Measurements from ENCODE around the gene PNPLA2. TPM values are rescaled to one million over a fixed set of nuclear protein-coding genes. Genes with fewer than 3 reads are reported as not detected.
A peak's percentile ranks its signal among the peaks of the same experiment; 100 is the strongest.

The PNPLA2 gene
- total RNA-seq, 1 experiment from 2014 or later, result 66.5 TPM

DNA sequence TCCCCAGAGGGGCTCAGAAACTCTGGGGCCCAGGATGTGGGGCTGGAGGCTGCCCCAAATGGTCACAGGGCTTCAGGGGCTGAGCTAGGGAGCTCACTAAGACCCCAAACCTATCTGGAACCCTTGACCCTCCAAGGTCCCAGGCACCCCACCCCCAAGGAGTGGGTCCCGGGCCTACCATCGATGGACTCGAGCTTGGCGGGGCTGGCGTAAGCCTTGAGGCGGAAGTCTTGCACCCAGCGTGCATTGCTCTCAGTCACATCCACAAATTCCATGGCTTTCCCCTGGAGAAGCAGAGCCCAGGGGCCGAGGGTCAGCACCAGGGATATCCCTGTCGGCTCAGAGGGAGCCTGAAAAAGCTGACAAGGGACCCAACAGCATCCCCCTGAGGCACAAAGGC, 44.9 kb upstream of the PNPLA2 start (continued):
- TF ChIP-seq, protein P1, sequence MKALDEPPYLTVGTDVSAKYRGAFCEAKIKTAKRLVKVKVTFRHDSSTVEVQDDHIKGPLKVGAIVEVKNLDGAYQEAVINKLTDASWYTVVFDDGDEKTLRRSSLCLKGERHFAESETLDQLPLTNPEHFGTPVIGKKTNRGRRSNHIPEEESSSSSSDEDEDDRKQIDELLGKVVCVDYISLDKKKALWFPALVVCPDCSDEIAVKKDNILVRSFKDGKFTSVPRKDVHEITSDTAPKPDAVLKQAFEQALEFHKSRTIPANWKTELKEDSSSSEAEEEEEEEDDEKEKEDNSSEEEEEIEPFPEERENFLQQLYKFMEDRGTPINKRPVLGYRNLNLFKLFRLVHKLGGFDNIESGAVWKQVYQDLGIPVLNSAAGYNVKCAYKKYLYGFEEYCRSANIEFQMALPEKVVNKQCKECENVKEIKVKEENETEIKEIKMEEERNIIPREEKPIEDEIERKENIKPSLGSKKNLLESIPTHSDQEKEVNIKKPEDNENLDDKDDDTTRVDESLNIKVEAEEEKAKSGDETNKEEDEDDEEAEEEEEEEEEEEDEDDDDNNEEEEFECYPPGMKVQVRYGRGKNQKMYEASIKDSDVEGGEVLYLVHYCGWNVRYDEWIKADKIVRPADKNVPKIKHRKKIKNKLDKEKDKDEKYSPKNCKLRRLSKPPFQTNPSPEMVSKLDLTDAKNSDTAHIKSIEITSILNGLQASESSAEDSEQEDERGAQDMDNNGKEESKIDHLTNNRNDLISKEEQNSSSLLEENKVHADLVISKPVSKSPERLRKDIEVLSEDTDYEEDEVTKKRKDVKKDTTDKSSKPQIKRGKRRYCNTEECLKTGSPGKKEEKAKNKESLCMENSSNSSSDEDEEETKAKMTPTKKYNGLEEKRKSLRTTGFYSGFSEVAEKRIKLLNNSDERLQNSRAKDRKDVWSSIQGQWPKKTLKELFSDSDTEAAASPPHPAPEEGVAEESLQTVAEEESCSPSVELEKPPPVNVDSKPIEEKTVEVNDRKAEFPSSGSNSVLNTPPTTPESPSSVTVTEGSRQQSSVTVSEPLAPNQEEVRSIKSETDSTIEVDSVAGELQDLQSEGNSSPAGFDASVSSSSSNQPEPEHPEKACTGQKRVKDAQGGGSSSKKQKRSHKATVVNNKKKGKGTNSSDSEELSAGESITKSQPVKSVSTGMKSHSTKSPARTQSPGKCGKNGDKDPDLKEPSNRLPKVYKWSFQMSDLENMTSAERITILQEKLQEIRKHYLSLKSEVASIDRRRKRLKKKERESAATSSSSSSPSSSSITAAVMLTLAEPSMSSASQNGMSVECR (CRISPR knock-in tag; IDR thresholded peaks at IDR 0.05; ENCODE audit: borderline replicate concordance), result no peak
- TF ChIP-seq ZBTB21 (CRISPR knock-in tag; IDR thresholded peaks at IDR 0.05; ENCODE audit: borderline replicate concordance) (no peak), CBFB (CRISPR knock-in tag; IDR thresholded peaks at IDR 0.05; ENCODE audit: low read depth) (no peak), GTF2I (CRISPR knock-in tag; conservative IDR thresholded peaks at IDR 0.05) (no peak), RELA (CRISPR knock-in tag; IDR thresholded peaks at IDR 0.05; ENCODE audit: borderline replicate concordance) (no peak), CREM (CRISPR knock-in tag; IDR thresholded peaks at IDR 0.05) (no peak)
- TF ChIP-seq, protein P2, sequence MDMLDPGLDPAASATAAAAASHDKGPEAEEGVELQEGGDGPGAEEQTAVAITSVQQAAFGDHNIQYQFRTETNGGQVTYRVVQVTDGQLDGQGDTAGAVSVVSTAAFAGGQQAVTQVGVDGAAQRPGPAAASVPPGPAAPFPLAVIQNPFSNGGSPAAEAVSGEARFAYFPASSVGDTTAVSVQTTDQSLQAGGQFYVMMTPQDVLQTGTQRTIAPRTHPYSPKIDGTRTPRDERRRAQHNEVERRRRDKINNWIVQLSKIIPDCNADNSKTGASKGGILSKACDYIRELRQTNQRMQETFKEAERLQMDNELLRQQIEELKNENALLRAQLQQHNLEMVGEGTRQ (CRISPR knock-in tag; IDR thresholded peaks at IDR 0.05), result no peak
- TF ChIP-seq, protein P3, sequence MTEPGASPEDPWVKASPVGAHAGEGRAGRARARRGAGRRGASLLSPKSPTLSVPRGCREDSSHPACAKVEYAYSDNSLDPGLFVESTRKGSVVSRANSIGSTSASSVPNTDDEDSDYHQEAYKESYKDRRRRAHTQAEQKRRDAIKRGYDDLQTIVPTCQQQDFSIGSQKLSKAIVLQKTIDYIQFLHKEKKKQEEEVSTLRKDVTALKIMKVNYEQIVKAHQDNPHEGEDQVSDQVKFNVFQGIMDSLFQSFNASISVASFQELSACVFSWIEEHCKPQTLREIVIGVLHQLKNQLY (CRISPR knock-in tag; IDR thresholded peaks at IDR 0.05), result no peak

DNA sequence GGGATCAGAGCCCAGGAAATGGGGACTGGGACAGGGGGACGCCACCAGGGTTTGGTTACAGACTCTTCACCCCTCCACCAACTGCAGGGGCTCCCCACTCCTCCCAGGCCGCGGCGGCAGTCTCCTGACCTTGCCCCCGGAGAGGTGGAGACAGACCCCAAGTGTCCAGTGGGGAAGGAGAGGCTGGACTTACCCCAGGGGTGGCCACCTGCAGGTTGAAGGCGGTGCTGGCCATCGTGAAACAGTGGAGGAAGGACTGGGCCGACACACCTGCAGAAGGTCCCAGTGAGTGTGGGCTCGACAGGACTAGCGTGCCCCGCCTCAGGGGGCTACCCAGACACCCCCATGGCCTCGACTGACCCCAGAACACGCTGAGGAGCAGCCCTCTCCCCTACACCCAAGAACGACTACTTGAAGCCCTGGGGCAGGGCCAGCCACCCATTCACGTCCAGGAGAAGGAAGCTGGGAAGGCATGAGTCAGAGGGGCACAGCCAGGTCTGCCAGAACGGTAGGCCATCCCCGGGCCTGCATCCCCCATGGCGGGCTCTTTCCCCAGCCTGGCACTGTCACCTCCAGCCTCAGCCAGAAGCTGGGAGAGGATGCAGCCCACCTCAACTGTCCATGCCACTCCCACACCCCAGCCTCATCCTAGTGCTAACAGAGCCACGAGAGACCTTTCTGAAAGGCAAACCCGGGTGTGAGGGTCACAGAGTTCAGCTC, 43.7 kb upstream of the PNPLA2 start:
- ChIA-PET CTCF (interaction anchor here (0.6 to 1.6 kb wide), 7 partner anchors 9 to 79 kb away, joined by 3 to 8 read pairs (median 4); partner anchors contain the start of genes CEND1 and TMEM80), POLR2A (no interaction called here)
- peaks cover 8% of the 10 kb centered on the region; the same call in 1 of the 2 replicates for H3K36me3 Mint-ChIP-seq
- H3K4me3 Mint-ChIP-seq, result peak overlapping the region; percentile 55
- no peaks in the 10 kb centered on the region for H3K9me3 Mint-ChIP-seq
- peak overlapping the region; percentile 63; the same call in 1 of the 2 replicates for H3K27ac Mint-ChIP-seq
- TF ChIP-seq KAT7 (CRISPR knock-in tag; IDR thresholded peaks at IDR 0.05; ENCODE audit: borderline replicate concordance) (no peak), CREM (CRISPR knock-in tag; IDR thresholded peaks at IDR 0.05) (no peak), ZNF219 (CRISPR knock-in tag; IDR thresholded peaks at IDR 0.05; ENCODE audit: borderline replicate concordance) (no peak), ATF1 (CRISPR knock-in tag; IDR thresholded peaks at IDR 0.05) (no peak), PRRX2 (CRISPR knock-in tag; IDR thresholded peaks at IDR 0.05) (no peak)
- ATAC-seq (no peak), DNase-seq (ENCODE audit: low spot score) (peak; percentile 15)
- no peaks in the 10 kb centered on the region for H3K27me3 Mint-ChIP-seq (ENCODE audit: low read depth)
- H3K4me1 Mint-ChIP-seq, result peaks cover 19% of the 10 kb centered on the region

- ATAC-seq (no peak), DNase-seq (ENCODE audit: low spot score) (no peak)
- peak overlapping the region; percentile 83 for H3K27ac Mint-ChIP-seq
- TF ChIP-seq GTF2I (CRISPR knock-in tag; conservative IDR thresholded peaks at IDR 0.05) (no peak), MYBL2 (CRISPR knock-in tag; IDR thresholded peaks at IDR 0.05) (no peak)
- H3K4me1 Mint-ChIP-seq, result peaks cover 19% of the 10 kb centered on the region
- ChIA-PET CTCF (interaction anchor here (0.8 to 2.3 kb wide), 9 partner anchors 10 to 80 kb away, joined by 3 to 12 read pairs (median 6); partner anchors contain the start of genes CEND1 and TMEM80), POLR2A (interaction anchor here (1.2 to 2.3 kb wide), 4 partner anchors 12 to 211 kb away, joined by 3 to 10 read pairs (median 4); no protein-coding TSS in a partner anchor)
- H3K27me3 Mint-ChIP-seq (ENCODE audit: low read depth), result no peaks in the 10 kb centered on the region
- H3K9me3 Mint-ChIP-seq, result no peaks in the 10 kb centered on the region
- peaks cover 9% of the 10 kb centered on the region; the same call in 1 of the 2 replicates for H3K36me3 Mint-ChIP-seq
- peak overlapping the region; percentile 88 for H3K4me3 Mint-ChIP-seq
Measured at GRCh38 chr11:776263-776560, 42.5 kb upstream of the PNPLA2 start.
